Subcutaneous adipose tissue (tissue), 4 donors: ENCODE measurements around the gene PDLIM3. TPM values are rescaled to one million over a fixed set of nuclear protein-coding genes. Genes with fewer than 3 reads are reported as not detected.

Experiments
- total RNA-seq, 4 donors: library from RNA; depleted of rRNA; stranded (reverse); fragments of >200 nt; gene quantifications; one replicate each; pipeline ENCODE4 v1.1.0, GENCODE V29; 2016
- TF ChIP-seq, protein P1 (sequence below): fragments of 450-650 bp; IDR thresholded peaks from one replicate; pipeline ENCODE4 v1.5.1; 2016; ENCODE audit warnings: low read depth, mild to moderate bottlenecking, control low read depth, antibody characterized with exemption, moderate library complexity

Gene PDLIM3
- total RNA-seq, 4 donors from 2014 or later = 8.3 to 33.7 (median 13.4) TPM

DNA sequence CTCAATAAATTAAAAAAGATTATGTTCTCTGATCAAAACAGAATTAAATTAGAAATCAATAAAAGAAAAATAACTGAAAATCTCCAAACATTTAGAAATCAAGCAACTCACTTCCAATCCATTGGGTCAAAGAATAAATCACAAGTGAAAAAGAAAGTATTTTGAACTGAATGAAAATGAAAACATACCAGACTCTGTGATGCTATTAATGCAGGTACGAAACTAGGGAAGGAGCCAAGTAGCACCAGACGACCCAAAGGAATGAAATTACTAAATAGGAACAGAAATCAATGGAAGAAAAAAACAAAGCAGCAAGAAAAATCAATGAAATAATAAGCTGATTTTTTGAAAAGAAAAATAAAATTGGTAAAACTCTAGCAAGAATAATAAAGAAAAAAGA is 79.2 kb downstream of the PDLIM3 start:
- TF ChIP-seq, protein P1, sequence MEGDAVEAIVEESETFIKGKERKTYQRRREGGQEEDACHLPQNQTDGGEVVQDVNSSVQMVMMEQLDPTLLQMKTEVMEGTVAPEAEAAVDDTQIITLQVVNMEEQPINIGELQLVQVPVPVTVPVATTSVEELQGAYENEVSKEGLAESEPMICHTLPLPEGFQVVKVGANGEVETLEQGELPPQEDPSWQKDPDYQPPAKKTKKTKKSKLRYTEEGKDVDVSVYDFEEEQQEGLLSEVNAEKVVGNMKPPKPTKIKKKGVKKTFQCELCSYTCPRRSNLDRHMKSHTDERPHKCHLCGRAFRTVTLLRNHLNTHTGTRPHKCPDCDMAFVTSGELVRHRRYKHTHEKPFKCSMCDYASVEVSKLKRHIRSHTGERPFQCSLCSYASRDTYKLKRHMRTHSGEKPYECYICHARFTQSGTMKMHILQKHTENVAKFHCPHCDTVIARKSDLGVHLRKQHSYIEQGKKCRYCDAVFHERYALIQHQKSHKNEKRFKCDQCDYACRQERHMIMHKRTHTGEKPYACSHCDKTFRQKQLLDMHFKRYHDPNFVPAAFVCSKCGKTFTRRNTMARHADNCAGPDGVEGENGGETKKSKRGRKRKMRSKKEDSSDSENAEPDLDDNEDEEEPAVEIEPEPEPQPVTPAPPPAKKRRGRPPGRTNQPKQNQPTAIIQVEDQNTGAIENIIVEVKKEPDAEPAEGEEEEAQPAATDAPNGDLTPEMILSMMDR = no peak

Other genes starting within 250 kb of the PDLIM3 start
- 1 to 10 TPM in 2 of 4 donors, under 1 TPM in 2; 0.85 to 2.1 (median 1.4) TPM for gene LRP2BP, start 139.6 kb downstream of the PDLIM3 start, total RNA-seq
- 10 to 100 TPM; 10.9 to 19.2 (median 17.8) TPM for gene ANKRD37, start 138.7 kb downstream of the PDLIM3 start, total RNA-seq
- gene UFSP2, start 109.5 kb downstream of the PDLIM3 start, total RNA-seq = 10 to 100 TPM; 22.9 to 43.6 (median 36.7) TPM
- gene CCDC110, start 63.8 kb downstream of the PDLIM3 start, total RNA-seq = 1 to 10 TPM in 1 of 4 donors, under 1 TPM in 3; 0.22 to 1.3 (median 0.59) TPM